GM19043 (cell line): Measurements from ENCODE around the gene LRRN2.
"Not testable (repeated sequence)": the region's sequence is repeated elsewhere in the genome, so short reads cannot be mapped to it uniquely, and the experiment has no call there.

Source experiments
- ATAC-seq: cut with Tn5 transposase; IDR thresholded peaks from one replicate; pipeline ENCODE4 v1.9.1; 2021; ENCODE audit warnings: low read depth; ENCODE audit not compliant: unreplicated experiment

LRRN2 gene

DNA sequence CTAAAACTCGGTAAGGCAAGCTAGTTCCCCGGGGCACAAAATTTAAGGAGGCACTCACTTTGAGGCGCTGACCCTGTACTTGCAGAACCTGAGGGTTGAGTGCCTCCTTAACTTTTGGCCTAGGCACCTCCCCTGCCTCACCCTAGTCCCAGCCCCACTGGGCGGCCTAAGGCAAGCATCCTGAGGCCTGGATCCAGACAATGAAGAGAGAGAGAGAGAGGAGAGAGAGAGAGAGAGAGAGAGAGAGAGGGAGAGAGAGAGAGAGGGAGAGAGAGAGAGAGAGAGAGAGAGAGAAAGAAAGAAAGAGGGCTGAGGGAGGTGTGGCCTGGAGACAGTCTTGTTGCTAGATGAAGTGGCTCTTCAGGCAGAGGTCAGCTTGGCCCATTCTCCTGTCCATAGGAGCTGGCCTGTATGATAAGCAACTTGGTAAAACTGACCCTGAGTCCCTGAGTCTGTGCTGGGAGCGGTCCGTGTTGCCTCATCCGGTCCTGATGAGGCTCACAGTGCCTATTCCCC, 7.4 kb upstream of the LRRN2 start:
- ATAC-seq = no peak

DNA sequence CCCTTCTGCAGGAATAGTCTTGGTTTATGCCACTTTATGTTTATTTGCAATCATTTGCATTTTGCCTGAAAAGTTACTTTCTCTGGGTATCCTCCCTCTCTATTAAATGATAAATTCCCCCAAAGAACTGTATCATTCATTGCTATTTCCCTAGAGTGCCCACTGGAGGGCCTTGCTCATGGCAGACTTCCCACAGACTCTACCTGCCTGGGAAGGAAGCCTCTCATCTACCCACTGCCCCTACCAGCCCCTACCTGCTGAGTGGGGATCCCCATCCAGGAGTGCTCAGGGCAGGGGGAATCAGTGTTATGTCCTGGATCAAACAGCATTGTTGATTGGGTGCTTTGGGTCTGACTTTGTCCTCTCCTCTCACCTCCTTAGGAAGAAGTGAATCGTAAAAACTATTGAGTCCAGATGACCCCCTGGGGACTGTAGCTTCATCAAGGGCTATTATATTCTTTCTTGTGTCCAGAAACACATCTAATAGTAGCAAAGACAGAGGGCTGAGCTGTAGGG, 6.8 kb upstream of the LRRN2 start:
- no peak for ATAC-seq

GRCh38 chr1:204691328-204691730, 5.8 kb upstream of the LRRN2 start:
- ATAC-seq = not testable (repeated sequence)

GRCh38 chr1:204688776-204689175, 3.2 kb upstream of the LRRN2 start:
- ATAC-seq = no peak

DNA sequence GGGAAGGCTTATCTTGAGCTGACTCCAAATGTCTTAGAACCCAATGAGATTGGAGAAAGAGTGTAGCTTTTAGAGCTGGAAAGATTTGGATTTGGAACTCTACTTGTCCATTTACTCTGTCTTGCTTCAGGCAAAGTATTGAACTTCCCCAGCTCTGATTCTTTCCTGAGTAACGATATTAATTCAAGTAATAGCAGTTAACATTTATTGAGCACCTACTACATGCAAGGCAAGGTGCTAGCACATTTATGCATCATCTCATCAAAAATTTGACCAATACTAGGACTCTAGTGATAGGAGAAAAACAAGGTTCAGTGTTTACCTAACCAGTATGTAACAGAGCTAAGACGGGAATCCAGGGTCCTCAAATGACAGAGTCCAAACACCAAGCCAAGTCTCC, 2.5 kb upstream of the LRRN2 start:
- no peak for ATAC-seq

DNA sequence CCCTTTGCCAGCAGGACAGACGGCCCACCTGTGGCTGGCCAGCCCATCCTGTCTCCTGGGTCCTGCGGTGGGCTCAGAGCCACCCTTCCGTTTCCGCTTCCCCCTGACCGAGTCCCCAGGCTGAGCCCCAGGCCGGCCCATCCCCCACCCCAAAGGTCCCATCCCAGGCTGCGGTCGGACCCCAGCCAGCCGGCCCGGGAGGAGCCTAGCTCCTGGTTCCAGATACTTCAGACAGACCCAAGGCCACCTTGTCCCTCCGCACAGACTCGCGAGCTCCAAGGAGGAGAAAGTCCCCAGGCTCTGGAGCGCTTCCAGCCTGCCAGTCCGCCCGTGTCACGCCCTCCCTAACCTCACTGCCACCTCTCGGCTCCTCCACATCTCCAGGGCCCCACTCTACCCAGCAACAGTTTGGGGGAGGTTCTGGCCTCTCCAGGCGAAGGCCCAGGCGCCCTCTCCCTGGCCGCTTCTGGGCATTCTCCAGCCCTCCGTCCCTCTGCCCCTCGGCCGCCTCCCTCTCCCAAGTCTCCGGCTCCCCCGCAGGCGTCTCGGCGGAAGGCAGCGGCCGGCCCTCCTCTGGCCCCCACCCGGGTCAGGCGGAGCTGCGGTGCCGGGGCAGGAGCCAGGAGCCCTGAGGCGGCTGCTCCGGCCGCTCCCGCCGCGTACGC, 835 bp downstream of the LRRN2 start:
- no peak for ATAC-seq

DNA sequence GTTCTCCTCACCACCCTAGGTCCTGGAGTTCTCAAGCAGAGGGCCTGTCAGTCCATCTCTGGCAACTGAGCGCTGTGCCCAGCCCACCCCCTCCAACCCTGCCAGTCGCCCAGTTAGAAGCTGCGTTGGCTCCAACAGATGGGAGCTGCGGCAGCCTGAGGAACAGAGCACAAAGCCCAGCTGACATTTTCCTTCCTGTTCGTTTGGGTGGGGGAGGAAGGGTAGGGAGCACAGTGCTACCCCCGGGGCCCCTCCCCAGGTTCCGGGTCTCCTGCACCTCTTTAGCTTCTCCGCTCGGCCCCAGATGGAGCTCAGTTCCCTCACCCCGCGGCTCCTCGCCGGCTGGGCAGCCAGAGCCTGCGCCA, 1.4 kb downstream of the LRRN2 start:
- no peak for ATAC-seq

GRCh38 chr1:204683284-204684205, 2.0 kb downstream of the LRRN2 start:
- no peak for ATAC-seq

- no peak for ATAC-seq
These were observed 5.1 kb downstream of the LRRN2 start for GRCh38 chr1:204680461-204680860.

GRCh38 chr1:204680051-204680450, 5.5 kb downstream of the LRRN2 start:
- ATAC-seq = no peak

DNA sequence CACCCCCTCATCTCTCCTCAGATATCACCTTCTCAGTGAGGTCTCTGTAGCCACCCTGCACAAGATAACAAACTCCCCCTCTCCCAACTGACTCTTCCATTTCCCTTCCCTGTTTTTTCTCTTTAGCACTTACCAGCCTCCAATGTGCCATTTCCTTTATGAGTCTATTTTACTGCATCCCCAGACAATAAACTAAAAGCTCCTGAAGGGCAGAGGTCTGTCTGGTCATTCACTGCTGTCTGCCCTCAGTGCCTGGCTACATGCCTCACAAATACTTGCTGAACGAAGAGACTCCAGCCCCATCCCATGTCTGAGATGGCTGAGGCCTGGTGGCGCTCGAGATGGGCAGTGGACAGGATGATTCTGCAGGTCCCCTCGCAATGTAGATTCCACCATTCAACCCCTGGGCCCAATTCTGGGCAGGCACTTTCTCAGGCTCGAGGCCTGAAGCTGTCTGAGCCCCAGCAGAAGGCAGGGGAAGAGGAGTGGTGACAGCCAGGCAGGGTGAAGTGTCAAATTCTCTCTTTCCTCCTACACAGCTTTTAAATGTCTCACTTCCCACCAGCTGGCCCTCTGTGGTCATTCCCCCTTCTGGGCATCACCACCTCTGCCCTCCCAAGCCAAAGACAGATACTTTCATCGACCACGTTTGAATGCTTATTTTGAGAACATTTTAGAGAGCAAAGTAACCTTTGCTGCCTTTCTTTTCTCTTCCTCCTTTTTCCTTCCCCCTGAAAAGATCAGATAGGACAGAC, 6.6 kb downstream of the LRRN2 start:
- no peak for ATAC-seq

DNA sequence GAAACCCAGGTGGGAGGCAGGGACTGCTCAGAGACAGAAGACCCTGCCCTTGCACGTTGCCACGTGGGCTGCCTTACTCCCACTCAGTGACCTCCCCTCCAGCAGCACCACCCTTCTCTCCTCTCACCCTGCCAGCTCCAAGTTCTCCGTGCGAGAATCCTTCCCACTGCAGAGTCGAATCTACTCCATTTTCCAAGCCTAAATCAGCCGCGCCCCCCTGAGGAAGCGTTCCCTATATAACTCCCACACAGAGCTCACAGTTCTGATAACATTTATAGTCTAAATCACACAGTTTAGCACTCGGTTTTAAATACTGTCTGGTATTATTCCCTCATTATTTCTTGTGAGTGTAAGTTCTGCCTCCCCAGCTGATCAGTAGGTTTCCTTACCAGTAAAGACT, 7.7 kb downstream of the LRRN2 start:
- ATAC-seq = no peak

DNA sequence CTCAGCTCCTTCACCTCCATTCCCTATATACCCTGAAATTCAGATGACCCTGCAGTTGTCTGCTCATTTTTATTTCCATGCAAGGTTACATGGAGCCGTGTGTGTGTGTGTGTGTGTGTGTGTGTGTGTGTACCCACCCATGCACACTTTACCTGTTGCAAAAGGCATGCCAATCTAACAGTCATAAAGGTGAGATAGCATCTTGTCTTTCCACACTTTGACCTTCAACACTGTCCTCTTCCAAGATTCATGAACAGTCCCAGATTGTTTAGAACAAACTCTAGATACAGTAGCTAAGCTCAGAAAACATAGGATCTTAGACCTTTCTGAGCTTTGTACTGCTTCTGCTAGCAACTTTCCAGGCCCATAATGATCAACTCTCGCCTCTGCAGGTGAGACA, 9.5 kb downstream of the LRRN2 start:
- no peak for ATAC-seq

DNA sequence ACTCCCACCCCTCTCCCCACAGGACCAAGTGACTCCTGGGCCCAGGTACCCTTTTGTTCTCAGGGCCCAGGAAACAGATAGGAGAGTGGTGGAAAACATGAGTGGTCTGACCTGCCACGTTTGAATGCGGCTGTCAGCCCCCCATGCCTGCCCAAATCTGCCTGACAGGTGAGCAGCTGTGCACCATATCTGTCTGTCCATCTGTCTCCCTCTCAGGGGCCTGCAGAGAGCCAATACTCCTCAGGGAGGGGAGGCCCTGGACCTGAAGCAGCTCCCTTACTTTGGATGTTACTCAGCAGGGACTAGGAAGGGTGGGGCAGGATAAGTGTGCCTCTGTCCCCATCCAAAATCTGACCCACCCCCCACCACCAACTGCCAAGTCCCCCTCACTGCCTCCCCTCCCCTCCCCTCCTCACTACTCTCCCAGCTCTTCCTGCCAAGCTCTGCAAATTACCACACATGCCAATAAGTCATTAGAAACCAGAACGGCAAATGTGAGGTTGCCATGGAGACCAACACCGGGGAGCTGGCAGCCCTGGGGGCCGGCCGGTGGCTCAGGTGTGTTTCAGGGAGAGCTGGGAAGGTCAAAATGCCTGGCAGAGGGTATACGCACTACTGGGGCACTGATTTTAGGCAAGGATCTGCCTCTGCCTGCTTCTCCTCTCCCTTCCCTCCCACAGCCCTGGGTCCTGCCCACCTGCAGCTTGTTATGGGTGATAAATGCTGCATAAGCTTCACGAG, 11.5 kb downstream of the LRRN2 start:
- no peak for ATAC-seq

DNA sequence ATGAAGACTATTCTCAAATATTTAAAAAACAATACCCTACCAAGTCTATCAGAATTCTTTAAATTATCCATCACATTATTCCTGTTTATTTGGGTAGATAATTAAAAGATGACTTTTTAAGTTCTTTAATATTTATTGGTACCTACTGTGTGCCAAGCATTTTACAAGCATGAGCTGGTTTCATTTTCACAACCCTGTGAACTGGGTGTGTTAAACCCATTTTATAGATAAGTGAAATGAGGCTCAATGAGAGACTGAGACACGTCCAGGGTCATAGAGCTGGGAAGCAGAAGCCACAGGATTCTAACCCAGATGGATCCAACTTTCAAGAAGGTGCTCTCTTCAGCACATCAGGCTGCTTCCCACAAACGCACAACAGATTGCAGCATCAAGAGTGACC, 12.3 kb downstream of the LRRN2 start:
- no peak for ATAC-seq

DNA sequence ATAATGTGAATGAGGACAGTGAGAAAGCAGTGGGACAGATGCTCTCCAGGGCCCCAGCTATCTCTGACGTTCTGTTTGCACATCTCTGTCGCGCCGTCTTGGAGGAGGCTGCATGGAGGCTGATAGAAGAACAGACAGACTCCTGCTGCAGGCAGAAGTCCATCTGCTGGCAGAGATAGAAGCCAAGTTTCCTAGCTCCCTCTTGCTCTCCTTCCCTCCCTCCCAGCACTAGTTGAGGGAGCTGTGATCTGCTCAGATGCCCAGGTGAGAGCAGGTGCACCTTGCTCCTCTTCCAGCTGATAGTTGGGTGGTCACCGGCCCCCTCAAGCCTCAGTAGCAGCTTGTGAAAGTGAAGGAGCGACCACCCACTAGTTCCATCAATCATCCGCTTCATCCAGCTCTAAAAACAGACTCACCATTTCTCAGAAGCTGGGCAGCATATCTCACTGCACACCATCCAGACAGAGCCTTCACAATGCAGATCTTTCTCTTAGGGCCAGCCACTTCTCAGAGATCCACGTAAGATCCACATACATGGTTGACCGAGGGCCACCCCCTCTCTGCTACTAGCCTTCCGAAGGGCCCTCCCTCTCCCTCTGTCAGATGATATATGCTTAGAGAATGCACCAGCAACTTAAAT, 12.9 kb downstream of the LRRN2 start:
- ATAC-seq = no peak

GRCh38 chr1:204672069-204672468, 13.5 kb downstream of the LRRN2 start:
- ATAC-seq = no peak

DNA sequence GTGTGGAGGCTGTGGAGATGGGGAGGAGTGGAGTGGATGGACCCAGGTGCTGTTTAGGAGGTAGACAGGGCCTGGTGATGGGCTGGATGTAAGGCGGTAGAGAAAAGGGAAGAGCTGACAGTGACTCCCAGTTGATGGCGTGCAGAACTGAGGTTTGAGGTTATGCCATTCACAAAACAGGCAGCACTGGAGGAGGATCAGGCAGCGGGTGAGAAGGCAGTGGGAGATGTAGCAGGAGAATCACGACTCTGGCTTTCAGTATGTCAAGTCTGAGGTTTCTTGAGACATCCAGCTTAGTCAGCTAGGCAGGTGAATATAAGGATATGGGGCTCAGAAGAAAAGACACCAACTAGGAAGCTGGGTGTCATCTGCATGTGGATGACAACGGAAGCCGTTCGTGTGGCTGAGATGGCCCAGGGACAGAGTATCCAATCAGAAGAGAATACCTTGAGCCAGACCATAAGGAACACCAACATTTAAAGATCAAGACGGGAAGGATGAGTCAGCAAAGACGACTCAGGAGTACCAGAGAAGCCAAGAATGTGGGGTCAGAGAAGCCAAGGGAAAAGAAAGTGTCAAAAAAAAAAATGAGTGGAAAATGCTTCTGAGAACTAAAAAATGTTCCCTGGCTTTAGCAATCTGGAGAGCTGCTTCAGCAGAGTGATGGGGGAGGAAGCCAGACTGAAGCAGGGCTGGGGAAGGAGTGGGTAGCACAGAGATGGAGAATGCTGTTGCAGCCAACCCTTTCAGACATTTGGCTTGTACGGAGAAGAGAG, 15.2 kb downstream of the LRRN2 start:
- ATAC-seq = no peak

- ATAC-seq = no peak
These were observed 16.0 kb downstream of the LRRN2 start for GRCh38 chr1:204669579-204669978.
